Endometrial microvascular endothelial cells (primary cell): ENCODE measurements around the gene CBY3. TPM values are rescaled to one million over a fixed set of nuclear protein-coding genes. Genes with fewer than 3 reads are reported as not detected.
"Not testable (repeated sequence)": the region's sequence is repeated elsewhere in the genome, so short reads cannot be mapped to it uniquely, and the experiment has no call there.

Experiments used
- in situ Hi-C: cut with HindIII; loops from 2 replicates; pipeline ENCODE4 v1.10.0; 2017; ENCODE audit warnings: low sequenced_read_pairs, low pct_unique_long_range_greater_than_20kb; ENCODE audit errors: inconsistent ontology term
- total RNA-seq: library from RNA; depleted of rRNA; stranded (reverse); fragments of >200 nt; gene quantifications from one replicate; pipeline ENCODE4 v1.2.3, GENCODE V29; 2015; ENCODE audit errors: inconsistent ontology term

CBY3 gene
- total RNA-seq, 1 donor from 2014 or later = not detected

- in situ Hi-C loops = not testable (repeated sequence)
Observed at GRCh38 chr5:179633501-179634369, 47.1 kb downstream of the CBY3 start.

Other genes starting within 250 kb of the CBY3 start
- 23.7 TPM for gene RUFY1, start 130.5 kb downstream of the CBY3 start, total RNA-seq
- gene HNRNPH1, start 57.4 kb downstream of the CBY3 start, total RNA-seq = 445 TPM
- 504 TPM for gene CANX, start 17.9 kb upstream of the CBY3 start, total RNA-seq
- gene MAML1, start 51.8 kb upstream of the CBY3 start, total RNA-seq = 13.6 TPM
- not detected for gene LTC4S, start 113.0 kb upstream of the CBY3 start, total RNA-seq
- 195 TPM for gene MGAT4B, start 125.8 kb upstream of the CBY3 start, total RNA-seq
- gene SQSTM1, start 139.9 kb upstream of the CBY3 start, total RNA-seq = 591 TPM
- gene MRNIP, start 177.8 kb upstream of the CBY3 start, total RNA-seq = 31.4 TPM
- 73.8 TPM for gene TBC1D9B, start 226.9 kb upstream of the CBY3 start, total RNA-seq